Stimulated activated CD8-positive, alpha-beta memory T cell treated with anti-CD3 and anti-CD28 coated beads, Interleukin-12 subunit alpha, Interleukin-12 subunit beta, amount 100 ng/mL, for 4 hours (primary cell): ENCODE results near the gene KLHL28.

Source experiments
- DNase-seq: peaks from one replicate; pipeline ENCODE4 v3.0.0-alpha.2; 2020; ENCODE audit warnings: low read depth

KLHL28 gene

GRCh38 chr14:44960646-44961045 lies 1.1 kb downstream of the KLHL28 start:
- DNase-seq, result no peak

DNA sequence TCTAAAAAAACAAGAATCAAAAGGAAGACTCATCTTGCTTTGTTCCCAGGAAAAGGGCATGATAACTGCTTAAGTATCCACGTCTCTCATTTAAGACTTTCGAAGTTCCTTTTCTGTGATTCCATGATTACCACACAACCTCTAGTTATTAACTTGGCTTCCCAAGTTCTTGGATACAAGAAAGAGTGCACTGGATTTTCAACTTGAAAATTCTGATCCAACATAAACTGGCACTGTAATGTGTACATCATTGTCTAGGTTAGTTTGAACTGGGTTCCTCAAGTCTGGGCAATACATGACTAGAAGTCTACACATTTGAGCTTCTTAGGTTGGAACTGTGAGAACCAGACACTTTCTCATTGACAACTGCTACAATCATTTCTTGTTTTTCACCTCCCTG lies 1.6 kb downstream of the KLHL28 start:
- DNase-seq, result no peak

GRCh38 chr14:44959538-44959937 lies 2.2 kb downstream of the KLHL28 start:
- DNase-seq, result no peak

DNA sequence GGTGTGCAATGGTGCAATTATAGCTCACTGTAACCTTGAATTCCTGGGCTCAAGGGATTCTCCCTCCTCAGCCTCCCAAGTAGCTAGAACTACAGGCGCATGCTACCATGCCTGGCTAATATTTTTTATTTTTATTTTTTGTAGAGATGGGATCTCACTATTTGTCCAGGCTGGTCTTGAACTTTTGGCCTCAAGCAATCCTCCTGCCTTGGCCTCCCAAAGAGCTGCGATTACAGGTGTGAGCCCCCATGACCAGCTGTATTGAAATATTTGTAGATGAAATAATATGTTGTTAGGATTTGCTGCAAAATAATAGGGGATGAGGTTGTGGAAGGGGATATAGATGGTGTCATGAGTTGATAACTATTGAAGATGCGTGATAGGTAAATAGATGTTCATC lies 4.9 kb downstream of the KLHL28 start:
- DNase-seq, result no peak

- no peak for DNase-seq
Measured at GRCh38 chr14:44955528-44955927, 6.2 kb downstream of the KLHL28 start.

DNA sequence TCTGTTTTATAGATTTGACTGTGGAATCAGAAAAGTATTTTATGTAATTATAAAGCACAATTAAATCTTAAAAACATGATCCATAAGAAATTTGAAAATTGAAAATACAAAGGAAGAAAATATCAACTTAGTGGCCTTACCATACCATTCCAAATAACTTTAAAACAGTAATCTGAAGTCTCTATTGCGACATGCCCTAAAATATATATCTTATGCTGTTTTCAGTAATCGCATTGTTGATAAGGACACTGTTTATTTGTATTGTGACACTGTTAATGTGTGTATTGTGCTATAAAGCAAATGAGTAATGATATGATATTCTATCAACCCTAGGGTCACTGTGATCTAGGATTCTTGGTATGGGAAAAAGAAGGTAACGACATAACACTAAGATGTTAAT lies 7.0 kb downstream of the KLHL28 start:
- DNase-seq, result no peak

DNA sequence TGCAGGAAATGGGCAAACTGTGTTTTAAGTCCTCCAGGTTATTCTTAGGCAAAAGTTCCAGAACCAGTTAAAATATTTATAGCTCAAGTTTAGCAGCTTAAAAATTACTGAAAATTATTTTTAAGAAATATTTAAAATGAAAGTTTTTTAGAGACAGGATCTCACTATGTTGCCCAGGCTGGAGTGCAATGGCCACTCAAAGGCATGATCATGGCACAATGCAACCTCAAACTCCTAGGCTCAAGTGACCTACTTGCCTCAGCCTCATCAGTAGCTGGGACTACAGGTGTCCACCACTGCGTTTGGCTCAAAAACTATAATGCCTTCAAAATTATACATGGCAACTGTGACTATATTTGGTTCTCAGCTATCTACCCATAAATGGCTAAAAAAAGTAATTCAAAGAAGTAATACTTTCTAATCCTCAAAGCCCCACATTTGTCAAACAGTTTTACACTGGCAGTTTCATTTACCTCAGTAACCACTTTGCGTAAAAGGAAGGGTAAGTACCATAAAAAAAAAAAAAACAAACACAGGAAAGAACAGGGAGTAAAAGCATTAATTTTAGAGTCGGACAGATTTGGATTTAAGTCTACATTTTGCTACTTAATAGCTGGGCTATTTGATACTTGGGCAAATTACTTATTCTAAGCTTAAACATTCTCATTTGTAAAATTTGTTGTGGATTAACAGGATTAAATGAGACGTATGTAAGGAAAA lies 9.2 kb downstream of the KLHL28 start:
- no peak for DNase-seq

DNA sequence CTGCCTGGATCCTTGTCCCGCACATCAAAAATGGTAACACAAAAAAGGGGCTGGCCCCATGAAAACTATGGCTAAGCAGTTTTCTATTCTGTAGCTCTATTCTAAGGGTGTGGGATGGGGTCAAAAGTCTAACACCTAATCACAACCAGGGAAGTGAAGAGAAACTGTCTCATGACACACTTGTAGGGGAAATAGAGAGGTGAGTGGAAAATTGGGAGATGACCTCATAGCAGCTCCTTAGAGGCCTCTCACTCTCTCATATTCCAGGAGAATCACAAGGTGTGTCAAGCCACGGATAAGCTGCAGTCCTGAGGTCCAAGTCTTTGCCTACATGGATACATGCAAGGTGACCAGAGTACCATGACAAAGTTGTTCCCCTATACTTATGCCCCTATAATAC lies 10.7 kb downstream of the KLHL28 start:
- no peak for DNase-seq

- DNase-seq, result no peak
Measured at GRCh38 chr14:44945264-44945663, 16.5 kb downstream of the KLHL28 start.

GRCh38 chr14:44944107-44944506 lies 17.6 kb downstream of the KLHL28 start:
- DNase-seq, result no peak

- no peak for DNase-seq
Measured at GRCh38 chr14:44942436-44942835, 19.3 kb downstream of the KLHL28 start.

DNA sequence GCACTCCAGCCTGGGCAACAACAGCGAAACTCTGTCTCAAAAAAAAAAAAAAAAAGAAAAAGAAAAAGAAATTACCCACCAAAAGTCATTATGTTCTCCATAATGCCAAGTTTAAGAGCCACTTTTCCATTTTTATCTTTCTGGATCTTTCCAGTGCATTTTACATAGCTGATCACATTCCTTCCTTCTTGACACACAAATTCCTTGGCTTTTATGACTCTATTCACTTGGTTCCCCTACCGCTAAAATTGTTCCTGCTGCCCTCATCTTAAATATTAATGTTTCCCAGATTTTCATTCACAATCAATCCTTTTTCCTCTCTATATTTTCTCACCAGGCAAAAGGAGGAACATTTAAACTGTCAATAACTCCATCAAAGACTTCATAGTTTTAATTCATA lies 20.2 kb downstream of the KLHL28 start:
- no peak for DNase-seq

- no peak for DNase-seq
Measured at GRCh38 chr14:44940944-44941343, 20.8 kb downstream of the KLHL28 start.

DNA sequence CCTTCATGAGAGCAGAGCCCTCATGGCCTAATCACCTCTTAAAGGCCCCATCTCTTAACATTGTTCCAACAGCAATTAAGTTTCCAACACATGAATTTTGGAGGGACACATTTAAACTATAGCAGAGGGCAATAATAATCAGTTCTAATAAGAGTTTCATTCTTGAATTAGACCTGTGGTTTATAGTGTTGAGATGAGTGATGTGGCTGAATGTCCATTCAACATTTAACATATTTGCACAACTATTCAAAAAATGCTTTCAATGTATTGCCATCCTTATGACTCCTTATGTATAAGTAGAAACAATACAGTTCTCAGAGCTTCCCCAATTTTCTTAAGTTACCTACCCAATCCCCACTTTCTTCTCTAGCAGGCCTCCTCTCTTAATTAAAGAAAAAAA lies 21.5 kb downstream of the KLHL28 start:
- DNase-seq, result no peak

- no peak for DNase-seq
Measured at GRCh38 chr14:44937547-44937946, 24.2 kb downstream of the KLHL28 start.

DNA sequence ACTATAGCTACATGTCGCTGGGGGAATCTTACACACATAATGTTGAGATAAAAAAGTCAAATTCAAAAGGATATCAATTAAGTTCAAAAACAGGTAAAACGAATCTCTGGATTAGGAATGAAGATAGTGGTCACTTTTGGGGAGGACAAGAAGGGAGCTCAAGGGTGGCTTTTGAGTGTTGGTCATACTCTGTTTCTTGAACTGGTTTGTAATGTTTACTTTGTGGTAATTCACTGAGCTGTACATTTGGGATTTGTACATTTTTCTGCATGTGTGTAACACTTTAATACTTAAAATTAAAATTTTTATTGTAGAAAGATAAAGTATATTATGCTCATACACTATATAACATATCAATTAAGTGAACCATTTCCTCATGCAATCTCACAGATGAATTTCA lies 26.6 kb downstream of the KLHL28 start:
- no peak for DNase-seq

- DNase-seq, result no peak
Measured at GRCh38 chr14:44928793-44929192, 33.0 kb downstream of the KLHL28 start.

DNA sequence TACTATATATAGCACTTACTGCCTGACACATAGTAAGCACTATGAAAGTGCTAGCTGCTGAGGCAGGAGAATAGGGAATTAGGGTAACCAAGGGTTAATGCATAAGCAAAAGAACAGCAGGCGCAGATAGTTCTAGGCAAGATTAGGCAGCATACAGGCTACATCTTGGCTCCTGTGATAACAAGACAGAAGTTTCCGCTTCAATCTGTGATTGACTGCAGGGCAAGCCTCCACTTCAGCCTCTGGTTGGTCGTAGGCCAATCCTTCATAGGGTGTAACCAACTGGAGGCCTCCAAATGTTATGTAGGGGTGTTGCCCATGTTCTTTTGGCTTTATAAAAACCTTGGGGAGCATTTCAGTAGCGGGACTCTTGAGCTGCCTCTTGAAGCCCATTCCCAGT lies 46.9 kb downstream of the KLHL28 start:
- no peak for DNase-seq

- DNase-seq, result no peak
Measured at GRCh38 chr14:44912041-44912869, 49.5 kb downstream of the KLHL28 start.

- DNase-seq, result no peak
Measured at GRCh38 chr14:44910821-44911220, 50.9 kb downstream of the KLHL28 start.

DNA sequence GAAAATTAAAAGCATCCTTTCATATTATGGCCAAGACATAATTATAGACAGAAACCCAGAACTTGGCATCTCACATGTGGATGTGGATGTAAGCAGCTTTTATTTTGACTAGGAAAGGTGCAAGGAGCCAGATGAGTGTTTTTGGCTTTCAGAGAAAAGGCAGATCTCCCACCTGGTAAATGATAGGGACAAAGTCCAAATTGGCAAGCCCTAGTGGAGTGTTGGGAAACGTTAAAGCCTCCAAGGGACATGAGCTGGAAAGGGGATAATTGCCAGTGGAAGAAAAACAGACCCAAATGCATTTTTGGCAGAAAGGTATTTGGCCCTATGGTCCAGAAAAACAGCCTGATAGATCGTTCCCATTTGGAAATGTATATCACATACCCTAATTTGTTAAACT lies 60.1 kb downstream of the KLHL28 start:
- no peak for DNase-seq

- DNase-seq, result no peak
Measured at GRCh38 chr14:44898551-44898950, 63.2 kb downstream of the KLHL28 start.

DNA sequence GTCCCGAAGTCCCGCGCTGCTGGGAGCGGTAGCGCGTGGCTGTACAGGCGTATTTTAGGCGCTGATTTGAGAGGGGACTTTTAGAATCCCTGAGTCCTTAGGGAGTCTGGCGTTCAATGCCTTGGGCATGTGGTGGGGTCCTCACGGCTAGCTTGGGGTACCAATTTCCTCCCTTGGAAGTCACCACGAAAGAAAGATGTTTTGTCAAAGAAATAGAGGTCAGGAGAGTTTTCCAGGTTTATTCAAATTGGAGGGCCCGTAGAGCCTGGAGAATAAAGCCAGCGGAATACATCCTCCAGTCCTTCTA lies 63.9 kb downstream of the KLHL28 start:
- DNase-seq, result no peak
